A549 (cell line): ENCODE results near the gene JPH2. TPM values are rescaled to one million over a fixed set of nuclear protein-coding genes. Genes with fewer than 3 reads are reported as not detected.
A peak's percentile ranks its signal among the peaks of the same experiment; 100 is the strongest.

Experiments used
- ATAC-seq, 2 experiments: fragments of 200-7000 bp in 1 of 2; fragments of >200 bp in 1 of 2; cut with Nextera tagmentation in 1 of 2; cut with Tn5 transposase in 1 of 2; 3 replicates each; pipeline versions ENCODE4 v1.8.0 to v1.9.1; 2018 to 2020; ENCODE audit warnings: mild to moderate bottlenecking in 1 of 2, moderate library complexity in 1 of 2
- CTCF ChIA-PET: fragments of 300-600 bp; sonication (Branson Sonifier 250); formaldehyde crosslinking; extraction: SDS; loops from one replicate; lab custom pipeline; 2021; ENCODE audit warnings: antibody characterized with exemption, inconsistent platforms; lab: Yijun Ruan, JAX
- POLR2A ChIA-PET: fragments of 350-600 bp; formaldehyde crosslinking; extraction: SDS; loops from one replicate; lab custom pipeline; 2021; ENCODE audit warnings: antibody characterized with exemption, inconsistent platforms; lab: Yijun Ruan, JAX
- DNase-seq, 2 experiments: peaks; one replicate each; pipeline versions ENCODE4 v3.0.0 to v3.0.0-alpha.2; 2011 to 2016; ENCODE audit warnings: low read depth in 1 of 2, low spot score in 1 of 2
- FAIRE-seq: peaks from 2 replicates; lab custom pipeline; 2011; peaks lifted over from hg19 to GRCh38; lab: Jason Lieb, UNC
- H3K27ac ChIP-seq, 2 experiments: fragments of >200 bp; sonication (Bioruptor Twin); formaldehyde crosslinking; 3 replicates each; pipeline ENCODE4 v1.5.1; 2016 to 2017
- H3K4me1 ChIP-seq: fragments of >200 bp; sonication (Bioruptor Twin); formaldehyde crosslinking; 3 replicates; pipeline ENCODE4 v1.6.1; 2016
- H3K4me2 ChIP-seq: fragments of >200 bp; sonication (Bioruptor Twin); formaldehyde crosslinking; 3 replicates; pipeline ENCODE4 v1.6.1; 2016
- H3K4me3 ChIP-seq: fragments of >200 bp; sonication (Bioruptor Twin); formaldehyde crosslinking; 3 replicates; pipeline ENCODE4 v1.5.1; 2016
- H3K9me3 ChIP-seq: fragments of >200 bp; sonication (Bioruptor Twin); formaldehyde crosslinking; 3 replicates; pipeline ENCODE4 v1.6.1; 2016
- ATOH8 ChIP-seq: fragments of 250-450 bp; sonication (Bioruptor Pico); IDR thresholded peaks from 2 replicates; pipeline ENCODE4 v1.5.0; 2020; ENCODE audit warnings: low read depth, mild to moderate bottlenecking, moderate library complexity
- BCL3 ChIP-seq: fragments of >200 bp; sonication (Bioruptor Twin); formaldehyde crosslinking; IDR thresholded peaks from 3 replicates; pipeline ENCODE4 v1.6.1; 2016
- CHD2 ChIP-seq: fragments of 150-350 bp; IDR thresholded peaks from 2 replicates; pipeline ENCODE4 v1.6.1; 2014; ENCODE audit warnings: low read length; ENCODE audit not compliant: partially characterized antibody
- CHD4 ChIP-seq: fragments of 200-600 bp; sonication (generic); IDR thresholded peaks from 2 replicates; pipeline ENCODE4 v1.6.1; 2016; ENCODE audit warnings: antibody characterized with exemption, mild to moderate bottlenecking, borderline replicate concordance
- CTCF ChIP-seq: fragments of >200 bp; sonication (Bioruptor Twin); formaldehyde crosslinking; IDR thresholded peaks from 3 replicates; pipeline ENCODE4 v1.5.1; 2016
- FOSB ChIP-seq: fragments of 250-450 bp; sonication (Bioruptor Pico); IDR thresholded peaks from 2 replicates; pipeline ENCODE4 v1.5.0; 2020; ENCODE audit warnings: mild to moderate bottlenecking, moderate library complexity
- FOSL2 ChIP-seq, 2 experiments: fragments of 450-650 bp in 1 of 2; fragments of >200 bp in 1 of 2; sonication (Bioruptor Twin) in 1 of 2; formaldehyde crosslinking; IDR thresholded peaks; 2 replicates each; pipeline versions ENCODE4 v1.5.0 to v1.6.1; 2016 to 2020; ENCODE audit warnings: mild to moderate bottlenecking in 1 of 2, moderate library complexity in 1 of 2
- GATA3 ChIP-seq: IDR thresholded peaks from 2 replicates; pipeline ENCODE4 v1.6.1; 2012; ENCODE audit warnings: borderline replicate concordance
- HOXA7 ChIP-seq: fragments of 250-450 bp; sonication (Bioruptor Pico); IDR thresholded peaks from 2 replicates; pipeline ENCODE4 v1.5.0; 2020; ENCODE audit warnings: mild to moderate bottlenecking, moderate library complexity
- KDM1A ChIP-seq: fragments of 200-600 bp; sonication (generic); IDR thresholded peaks from 2 replicates; pipeline ENCODE4 v1.6.1; 2016; ENCODE audit warnings: low read depth, mild to moderate bottlenecking
- MAFK ChIP-seq: fragments of 450-650 bp; IDR thresholded peaks from 2 replicates; pipeline ENCODE4 v1.6.1; 2014; ENCODE audit not compliant: partially characterized antibody
- MAZ ChIP-seq: fragments of 150-350 bp; IDR thresholded peaks from 2 replicates; pipeline ENCODE4 v1.6.1; 2014; ENCODE audit warnings: antibody characterized with exemption, low read depth, low read length, borderline replicate concordance
- NFE2L2 ChIP-seq: fragments of 150-350 bp; conservative IDR thresholded peaks from 2 replicates; pipeline ENCODE4 v1.6.1; 2014; ENCODE audit warnings: low read length
- PHF8 ChIP-seq: fragments of 200-600 bp; sonication (generic); IDR thresholded peaks from 2 replicates; pipeline ENCODE4 v1.6.1; 2016; ENCODE audit warnings: low read depth, mild to moderate bottlenecking, antibody characterized with exemption, moderate library complexity, borderline replicate concordance
- POLR2A ChIP-seq: IDR thresholded peaks from 2 replicates; pipeline ENCODE4 v1.6.1; 2012; ENCODE audit warnings: mild to moderate bottlenecking, low read length
- RAD21 ChIP-seq, 2 experiments: fragments of >200 bp in 1 of 2; sonication (Bioruptor Twin) in 1 of 2; formaldehyde crosslinking in 1 of 2; IDR thresholded peaks in 1 of 2; conservative IDR thresholded peaks in 1 of 2; 2 replicates in 1 of 2; 3 replicates in 1 of 2; pipeline ENCODE4 v1.6.1; 2012 to 2018; ENCODE audit warnings: inconsistent platforms in 1 of 2
- TFCP2L1 ChIP-seq: fragments of 250-450 bp; sonication (Bioruptor Pico); IDR thresholded peaks from 2 replicates; pipeline ENCODE4 v1.5.0; 2021; ENCODE audit warnings: mild to moderate bottlenecking
- TP53 ChIP-seq: fragments of 250-450 bp; sonication (Bioruptor Pico); IDR thresholded peaks from 2 replicates; pipeline ENCODE4 v1.5.0; 2021; ENCODE audit warnings: mild to moderate bottlenecking, moderate library complexity
- USF2 ChIP-seq: fragments of 450-650 bp; IDR thresholded peaks from 2 replicates; pipeline ENCODE4 v1.6.1; 2014; ENCODE audit warnings: antibody characterized with exemption
- ZFP36 ChIP-seq: fragments of 450-650 bp; IDR thresholded peaks from 2 replicates; pipeline ENCODE4 v1.6.1; 2014; ENCODE audit warnings: borderline replicate concordance; ENCODE audit not compliant: partially characterized antibody
- ZNF302 ChIP-seq: fragments of 250-450 bp; sonication (Bioruptor Pico); IDR thresholded peaks from 2 replicates; pipeline ENCODE4 v1.9.0; 2021; ENCODE audit warnings: inconsistent platforms, mild to moderate bottlenecking, moderate library complexity
- WGBS: methylation state at CpG from one replicate; pipeline ENCODE4 v1.1.6; 2017; ENCODE audit errors: missing lambda C conversion rate; 5-methylcytosine and 5-hydroxymethylcytosine counted together
- polyA plus RNA-seq, 4 experiments: library from polyadenylated mRNA; depleted of rRNA in 3 of 4; stranded (reverse); fragments of >200 nt; fragmentation: RNase III in 1 of 4; extraction: RNeasy Plus Mini Kit Qiagen cat#74134 plus additional on column Dnase treatment in 1 of 4; gene quantifications; 2 replicates in 3 of 4; 3 replicates in 1 of 4; pipeline ENCODE4 v1.2.3, GENCODE V29; 2011 to 2017

JPH2 gene
- polyA plus RNA-seq, 2 of the 4 experiments (the other 2 are of a cell fraction), result 0.83 to 3.3 TPM

GRCh38 chr20:44074252-44075151, 112.5 kb downstream of the JPH2 start:
- H3K27ac ChIP-seq, result peak overlapping the region in 1 of 2 experiments; percentile 55; a peak in 3 of 6 replicates
- FAIRE-seq (no peak), DNase-seq (no peak), ATAC-seq (peak in 1 of 2 experiments; percentile 28; a peak in 1 of 6 replicates)
- ChIA-PET POLR2A (no interaction called here), CTCF (interaction anchor here (0.5 to 1.3 kb wide), 3 partner anchors 293 to 626 kb away, joined by 3 to 8 read pairs (median 3); no protein-coding TSS in a partner anchor)
- TF ChIP-seq FOSL2 (IDR thresholded peaks at IDR 0.05) (no peak), FOSL2 (CRISPR knock-in tag; IDR thresholded peaks at IDR 0.05) (0 out of 2 replicates have a peak, but pooled peaks have one; percentile 14), TFCP2L1 (CRISPR knock-in tag) (no peak)
- WGBS, result 66% methylated on average over 12 of the region's 12 CpGs
- peak overlapping the region; percentile 8; the same call in 1 of the 3 replicates for H3K4me2 ChIP-seq
- H3K9me3 ChIP-seq, result no peaks in the 10 kb centered on the region
- H3K4me3 ChIP-seq, result no peak overlapping the region
- peaks cover 11% of the 10 kb centered on the region; the same call in 2 of the 3 replicates for H3K4me1 ChIP-seq

GRCh38 chr20:44073675-44074071, 113.3 kb downstream of the JPH2 start:
- TF ChIP-seq NFE2L2 (no peak), FOSB (CRISPR knock-in tag) (no peak), CHD2 (no peak), BCL3 (no peak), ZNF302 (CRISPR knock-in tag) (no peak), CTCF (no peak), TP53 (CRISPR knock-in tag) (no peak), GATA3 (no peak), PHF8 (no peak), HOXA7 (CRISPR knock-in tag) (no peak), KDM1A (no peak), USF2 (no peak), ZFP36 (no peak), POLR2A (no peak), CHD4 (no peak), MAZ (no peak), MAFK (no peak), RAD21 (conservative IDR thresholded peaks at IDR 0.05 in 1 of 2, IDR thresholded peaks at IDR 0.05 in 1 of 2) (no peak), ATOH8 (CRISPR knock-in tag) (no peak)
- ChIA-PET POLR2A (no interaction called here), CTCF (no interaction called here)
- FAIRE-seq (no peak), ATAC-seq (no peak), DNase-seq (no peak)
- Histone ChIP-seq H3K4me1 (peaks cover 11% of the 10 kb centered on the region; the same call in 2 of the 3 replicates), H3K4me2 (no peak overlapping the region; the same call in 2 of the 3 replicates), H3K4me3 (no peak overlapping the region), H3K9me3 (no peaks in the 10 kb centered on the region), H3K27ac (no peak overlapping the region)
- WGBS, result 74% methylated on average over 6 of the region's 6 CpGs
